Thoracic aorta (tissue), 2 donors: Measurements from ENCODE around the gene THAP12. TPM values are rescaled to one million over a fixed set of nuclear protein-coding genes. Genes with fewer than 3 reads are reported as not detected.

ENCODE experiments used
- ATAC-seq: fragments of 150-250 bp; one replicate; pipeline ENCODE4 v1.8.0; 2017; ENCODE audit warnings: low read depth; ENCODE audit not compliant: insufficient number of reproducible peaks, low FRiP score
- DNase-seq: peaks from one replicate; pipeline ENCODE4 v3.0.0-alpha.2; 2020; ENCODE audit warnings: low spot score
- H3K27ac ChIP-seq, 2 donors: fragments of 200-600 bp; sonication (generic); 1 replicate in 1 of 2; 2 replicates in 1 of 2; pipeline ENCODE4 v1.5.1; 2016; ENCODE audit warnings: mild to moderate bottlenecking in 2 of 2, moderate library complexity in 2 of 2
- H3K27me3 ChIP-seq: fragments of 200-600 bp; sonication (generic); replicated peaks from 2 replicates; pipeline ENCODE4 v1.6.0; 2016; ENCODE audit warnings: mild to moderate bottlenecking; ENCODE audit not compliant: insufficient read depth
- H3K36me3 ChIP-seq: fragments of 200-600 bp; sonication (generic); one replicate; pipeline ENCODE4 v1.5.1; 2016
- H3K4me1 ChIP-seq, 2 donors: fragments of 200-600 bp; sonication (generic); 1 replicate in 1 of 2; 2 replicates in 1 of 2; pipeline versions ENCODE4 v1.5.1 to v1.6.0; 2016; ENCODE audit warnings: low read depth in 2 of 2, mild to moderate bottlenecking in 1 of 2; ENCODE audit not compliant: control insufficient read depth in 1 of 2
- H3K4me3 ChIP-seq: fragments of 200-600 bp; sonication (generic); 2 replicates; pipeline ENCODE4 v1.5.1; 2016; ENCODE audit warnings: mild to moderate bottlenecking
- H3K9me3 ChIP-seq: fragments of 200-600 bp; sonication (generic); 2 replicates; pipeline ENCODE4 v1.5.1; 2016
- CTCF ChIP-seq: fragments of 200-600 bp; sonication (generic); IDR thresholded peaks from one replicate; pipeline ENCODE4 v1.5.1; 2019; ENCODE audit warnings: antibody characterized with exemption
- total RNA-seq, 2 donors: library from RNA; depleted of rRNA; stranded (reverse); fragments of >200 nt; gene quantifications; one replicate each; pipeline versions ENCODE4 v1.1.0 to v1.2.3, GENCODE V29; 2016

THAP12 gene
- total RNA-seq, 2 donors from 2014 or later = 38.0 to 38.3 TPM

GRCh38 chr11:76400967-76401366, 20.0 kb upstream of the THAP12 start:
- ATAC-seq (no peak), DNase-seq (no peak)
- no peaks in the 10 kb centered on the region for H3K4me1 ChIP-seq
- H3K9me3 ChIP-seq = no peaks in the 10 kb centered on the region
- no peaks in the 10 kb centered on the region for H3K27me3 ChIP-seq
- H3K27ac ChIP-seq = no peak overlapping the region
- no peak overlapping the region for H3K4me3 ChIP-seq
- TF ChIP-seq CTCF = no peak
- H3K36me3 ChIP-seq = no peaks in the 10 kb centered on the region

GRCh38 chr11:76397383-76397782, 16.5 kb upstream of the THAP12 start:
- DNase-seq (no peak), ATAC-seq (no peak)
- H3K9me3 ChIP-seq = no peaks in the 10 kb centered on the region
- H3K4me1 ChIP-seq = no peaks in the 10 kb centered on the region
- H3K27me3 ChIP-seq = no peaks in the 10 kb centered on the region
- TF ChIP-seq CTCF = no peak
- no peak overlapping the region for H3K4me3 ChIP-seq
- no peak overlapping the region for H3K27ac ChIP-seq
- no peaks in the 10 kb centered on the region for H3K36me3 ChIP-seq

GRCh38 chr11:76395296-76395695, 14.4 kb upstream of the THAP12 start:
- H3K27me3 ChIP-seq = no peaks in the 10 kb centered on the region
- no peaks in the 10 kb centered on the region for H3K4me1 ChIP-seq
- H3K4me3 ChIP-seq = no peak overlapping the region
- no peak overlapping the region for H3K27ac ChIP-seq
- no peaks in the 10 kb centered on the region for H3K9me3 ChIP-seq
- no peak for ATAC-seq
- no peak for TF ChIP-seq CTCF
- DNase-seq = no peak
- H3K36me3 ChIP-seq = no peaks in the 10 kb centered on the region

GRCh38 chr11:76394411-76394810, 13.5 kb upstream of the THAP12 start:
- ATAC-seq = no peak

GRCh38 chr11:76392870-76393269, 11.9 kb upstream of the THAP12 start:
- H3K9me3 ChIP-seq = no peaks in the 10 kb centered on the region
- no peak for ATAC-seq
- TF ChIP-seq CTCF = no peak
- no peak overlapping the region for H3K4me3 ChIP-seq
- no peaks in the 10 kb centered on the region for H3K4me1 ChIP-seq
- no peak for DNase-seq
- H3K27ac ChIP-seq = no peak overlapping the region
- H3K36me3 ChIP-seq = no peaks in the 10 kb centered on the region
- no peaks in the 10 kb centered on the region for H3K27me3 ChIP-seq

More at GRCh38 chr11:76394411-76394810, 13.5 kb upstream of the THAP12 start:
- no peaks in the 10 kb centered on the region for H3K27me3 ChIP-seq
- no peak for DNase-seq
- H3K9me3 ChIP-seq = no peaks in the 10 kb centered on the region
- no peak overlapping the region for H3K27ac ChIP-seq
- H3K36me3 ChIP-seq = no peaks in the 10 kb centered on the region
- H3K4me1 ChIP-seq = no peaks in the 10 kb centered on the region
- no peak overlapping the region for H3K4me3 ChIP-seq
- TF ChIP-seq CTCF = no peak
